GM12875 (cell line): ENCODE data around the gene LSM7.

Experiments
- H3K4me3 ChIP-seq: one replicate; pipeline ENCODE4 v1.5.1; 2011; ENCODE audit warnings: low read depth, low read length, control low read depth
- CTCF ChIP-seq: IDR thresholded peaks from 2 replicates; pipeline ENCODE4 v1.5.1; 2011; ENCODE audit warnings: low read depth, mild to moderate bottlenecking, control low read depth, inconsistent platforms, low read length, moderate library complexity, borderline replicate concordance; ENCODE audit not compliant: insufficient read depth

LSM7 gene

GRCh38 chr19:2331601-2332246 is 3.3 kb upstream of the LSM7 start:
- no peak for TF ChIP-seq CTCF
- H3K4me3 ChIP-seq: no peak overlapping the region

- no peak for TF ChIP-seq CTCF
- H3K4me3 ChIP-seq: no peak overlapping the region
These were observed 2.4 kb upstream of the LSM7 start for GRCh38 chr19:2330632-2331284.

- TF ChIP-seq CTCF: no peak
- no peak overlapping the region for H3K4me3 ChIP-seq
These were observed 1.9 kb upstream of the LSM7 start for GRCh38 chr19:2330255-2330631.

GRCh38 chr19:2329501-2329916 is 1.1 kb upstream of the LSM7 start:
- TF ChIP-seq CTCF: no peak
- peak overlapping the region; percentile 99 for H3K4me3 ChIP-seq

GRCh38 chr19:2329149-2329478 is 728 bp upstream of the LSM7 start:
- TF ChIP-seq CTCF: no peak
- H3K4me3 ChIP-seq: peak overlapping the region; percentile 99

- no peak for TF ChIP-seq CTCF
- H3K4me3 ChIP-seq: peak overlapping the region; percentile 99
These were observed 499 bp downstream of the LSM7 start for GRCh38 chr19:2327773-2328400.
